Endothelial cell of umbilical vein (primary cell): ENCODE measurements around the gene ZBTB4.

Experiments
- CTCF ChIP-seq, 2 donors: IDR thresholded peaks; 1 replicate in 1 of 2; 2 replicates in 1 of 2; pipeline ENCODE4 v1.5.1; 2011; ENCODE audit warnings: low read length in 2 of 2, mild to moderate bottlenecking in 2 of 2, moderate library complexity in 2 of 2, control low read depth in 1 of 2, inconsistent platforms in 1 of 2, low read depth in 1 of 2; ENCODE audit not compliant: insufficient read depth in 1 of 2; ENCODE audit errors: extremely low read depth in 1 of 2
- EZH2 ChIP-seq: IDR thresholded peaks from 2 replicates; pipeline ENCODE4 v1.6.1; 2012; ENCODE audit warnings: borderline replicate concordance, low read depth, mild to moderate bottlenecking, moderate library complexity, low read length, inconsistent platforms; ENCODE audit not compliant: severe bottlenecking
- JUN ChIP-seq: IDR thresholded peaks from 2 replicates; pipeline ENCODE4 v1.6.1; 2011; ENCODE audit warnings: borderline replicate concordance, low read depth; ENCODE audit not compliant: insufficient read length, insufficient read depth
- MAX ChIP-seq: IDR thresholded peaks from 2 replicates; pipeline ENCODE4 v1.6.1; 2011; ENCODE audit not compliant: insufficient read depth, insufficient read length
- MYC ChIP-seq: IDR thresholded peaks from one replicate; pipeline ENCODE4 v1.6.1; 2011; ENCODE audit warnings: mild to moderate bottlenecking, low read depth, low read length
- POLR2A ChIP-seq: IDR thresholded peaks from 2 replicates; pipeline ENCODE4 v1.6.1; 2012; ENCODE audit warnings: low read depth, mild to moderate bottlenecking, control low read depth, low read length
- POLR2AphosphoS5 ChIP-seq: IDR thresholded peaks from 2 replicates; pipeline ENCODE4 v1.6.1; 2012; ENCODE audit warnings: low read depth, mild to moderate bottlenecking, control low read depth, low read length, moderate library complexity; ENCODE audit not compliant: insufficient read depth

- no peak for TF ChIP-seq POLR2A
- peak; percentile 67 for TF ChIP-seq POLR2AphosphoS5
- TF ChIP-seq CTCF (IDR thresholded peaks at IDR 0.05; ENCODE audit: extremely low read depth in 1 of 2, insufficient read depth in 1 of 2, low read depth in 1 of 2, low read length in 2 of 2) = no peak
- TF ChIP-seq MAX = peak; percentile 53
- TF ChIP-seq EZH2 = no peak
- TF ChIP-seq JUN = peak; percentile 26
- TF ChIP-seq MYC = peak; percentile 88
These were observed 17.8 kb upstream of the ZBTB4 start for GRCh38 chr17:7497228-7497627.
